Right cardiac atrium (tissue), 5 donors: Measurements from ENCODE around the gene CMIP. TPM values are rescaled to one million over a fixed set of nuclear protein-coding genes. Genes with fewer than 3 reads are reported as not detected.
A peak's percentile ranks its signal among the peaks of the same experiment; 100 is the strongest.

Experiments used
- ATAC-seq, 2 donors: fragments of 200-7000 bp; cut with Tn5 transposase; one replicate each; pipeline versions ENCODE4 v1.8.0 to v1.9.1; 2020; ENCODE audit warnings: moderate library complexity in 2 of 2, mild to moderate bottlenecking in 1 of 2
- DNase-seq, 3 donors: peaks; one replicate each; pipeline ENCODE4 v3.0.0-alpha.2; 2020
- H3K27ac ChIP-seq: one replicate; pipeline ENCODE4 v1.5.1; 2013; ENCODE audit warnings: mild to moderate bottlenecking, low read length, control low read depth, moderate library complexity
- H3K27me3 ChIP-seq: one replicate; pipeline ENCODE4 v1.6.1; 2013; ENCODE audit not compliant: control insufficient read depth, insufficient read depth
- H3K4me1 ChIP-seq: one replicate; pipeline ENCODE4 v1.6.1; 2013; ENCODE audit warnings: low read length; ENCODE audit not compliant: control insufficient read depth, insufficient read depth
- H3K4me3 ChIP-seq: one replicate; pipeline ENCODE4 v1.5.1; 2013; ENCODE audit warnings: low read length, control low read depth
- H3K9me3 ChIP-seq: one replicate; pipeline ENCODE4 v1.6.1; 2013; ENCODE audit warnings: low read length; ENCODE audit not compliant: control insufficient read depth
- WGBS: extraction: QIAGEN DNeasy Blood & Tissue Kit; methylation state at CpG from one replicate; pipeline ENCODE4 v1.1.7; 2013; 5-methylcytosine and 5-hydroxymethylcytosine counted together
- intact Hi-C, 4 donors: fragments of 100-400 bp; cut with DNase I; formaldehyde crosslinking; loops; one replicate each; pipeline versions ENCODE4 v1.11.0 to v1.14.0; 2022 to 2023
- polyA plus RNA-seq: library from polyadenylated mRNA; stranded (reverse); fragments of 200-250 nt; gene quantifications from one replicate; pipeline ENCODE4 v1.2.3, GENCODE V29; 2013
- total RNA-seq, 4 donors: library from RNA; stranded (reverse); fragmentation: NEBNext Ultra II Directional; extraction: Animal tissue kit (Norgen Biotek cat#: 25700); gene quantifications; one replicate each; pipeline ENCODE4 v1.2.1, GENCODE V29; 2021
- donor health status: healthy with polysubstance abuse.
- donor health status: DM: no; HTN: yes; CAD: no.
- donor health status: DM: no; HTN: no; CAD: no.
- donor health status: DM: no; HTN: yes; CAD: no; lungs with severe emphysema.
- donor health status: DM: yes; HTN: yes; CAD: no.

CMIP gene
- total and polyA plus RNA-seq, 5 donors, result 9.0 to 29.0 (median 19.2) TPM

DNA sequence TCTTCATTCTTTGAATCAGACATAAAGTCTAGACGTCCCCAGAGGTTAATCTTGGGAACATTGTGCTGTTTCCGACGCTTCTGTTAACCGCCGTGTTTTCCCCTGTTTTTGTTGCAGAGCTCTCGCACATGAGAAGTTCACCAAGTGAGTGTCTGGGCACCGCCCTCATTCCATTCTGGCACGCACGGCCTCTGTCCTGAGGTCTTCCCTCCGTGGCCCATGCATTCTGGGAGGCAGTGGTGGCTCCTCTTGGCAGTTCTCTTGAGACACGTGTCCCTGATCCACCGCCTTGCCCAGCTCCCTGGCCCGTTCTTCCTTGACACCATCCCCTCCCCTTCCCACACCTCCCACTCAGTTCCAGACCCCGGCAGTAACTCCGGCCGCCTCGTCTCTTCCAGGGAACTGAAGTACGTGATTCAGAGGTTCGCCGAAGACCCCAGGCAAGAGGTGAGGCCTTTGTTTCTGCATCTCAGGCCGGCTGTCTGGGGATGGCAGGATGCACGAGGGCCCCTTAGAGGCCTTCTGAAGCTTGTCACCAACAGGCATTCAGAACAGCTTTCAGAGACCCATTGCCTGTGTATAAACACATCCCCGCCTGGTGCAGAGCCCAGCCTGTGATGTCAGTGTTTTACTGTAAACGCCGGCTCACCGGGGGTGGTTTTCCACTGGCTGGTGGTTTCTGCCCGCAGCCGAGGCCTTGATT is 248.6 kb downstream of the CMIP start:
- Histone ChIP-seq H3K27me3 (no peaks in the 10 kb centered on the region), H3K27ac (no peak overlapping the region), H3K9me3 (no peaks in the 10 kb centered on the region), H3K4me3 (no peak overlapping the region), H3K4me1 (peaks cover 3% of the 10 kb centered on the region)
- 74% methylated on average over 28 of the region's 28 CpGs for WGBS
- ATAC-seq, result peak in 1 of 2 donors; percentile 43
- intact Hi-C loops, result no loop called here
- DNase-seq, result peak in 2 of 3 donors; percentile 44 to 64

- peaks cover 3% of the 10 kb centered on the region for H3K4me1 ChIP-seq
- H3K4me3 ChIP-seq, result no peak overlapping the region
- H3K9me3 ChIP-seq, result no peaks in the 10 kb centered on the region
- no peak overlapping the region for H3K27ac ChIP-seq
- peak in 1 of 3 donors; percentile 33 for DNase-seq
- ATAC-seq, result no peak
- no peaks in the 10 kb centered on the region for H3K27me3 ChIP-seq
- WGBS, result 90% methylated on average over 9 of the region's 9 CpGs
- intact Hi-C loops, result no loop called here
Measured at GRCh38 chr16:81693744-81694303, 249.2 kb downstream of the CMIP start.

GRCh38 chr16:81694494-81695280 is 250.1 kb downstream of the CMIP start:
- ATAC-seq (peak in 1 of 2 donors; percentile 60), DNase-seq (peak in 1 of 3 donors; percentile 62)
- intact Hi-C loops, result no loop called here
- H3K9me3 ChIP-seq, result no peaks in the 10 kb centered on the region
- WGBS, result 68% methylated on average over 14 of the region's 14 CpGs
- no peak overlapping the region for H3K27ac ChIP-seq
- peaks cover 3% of the 10 kb centered on the region for H3K4me1 ChIP-seq
- H3K4me3 ChIP-seq, result no peak overlapping the region
- H3K27me3 ChIP-seq, result no peaks in the 10 kb centered on the region

DNA sequence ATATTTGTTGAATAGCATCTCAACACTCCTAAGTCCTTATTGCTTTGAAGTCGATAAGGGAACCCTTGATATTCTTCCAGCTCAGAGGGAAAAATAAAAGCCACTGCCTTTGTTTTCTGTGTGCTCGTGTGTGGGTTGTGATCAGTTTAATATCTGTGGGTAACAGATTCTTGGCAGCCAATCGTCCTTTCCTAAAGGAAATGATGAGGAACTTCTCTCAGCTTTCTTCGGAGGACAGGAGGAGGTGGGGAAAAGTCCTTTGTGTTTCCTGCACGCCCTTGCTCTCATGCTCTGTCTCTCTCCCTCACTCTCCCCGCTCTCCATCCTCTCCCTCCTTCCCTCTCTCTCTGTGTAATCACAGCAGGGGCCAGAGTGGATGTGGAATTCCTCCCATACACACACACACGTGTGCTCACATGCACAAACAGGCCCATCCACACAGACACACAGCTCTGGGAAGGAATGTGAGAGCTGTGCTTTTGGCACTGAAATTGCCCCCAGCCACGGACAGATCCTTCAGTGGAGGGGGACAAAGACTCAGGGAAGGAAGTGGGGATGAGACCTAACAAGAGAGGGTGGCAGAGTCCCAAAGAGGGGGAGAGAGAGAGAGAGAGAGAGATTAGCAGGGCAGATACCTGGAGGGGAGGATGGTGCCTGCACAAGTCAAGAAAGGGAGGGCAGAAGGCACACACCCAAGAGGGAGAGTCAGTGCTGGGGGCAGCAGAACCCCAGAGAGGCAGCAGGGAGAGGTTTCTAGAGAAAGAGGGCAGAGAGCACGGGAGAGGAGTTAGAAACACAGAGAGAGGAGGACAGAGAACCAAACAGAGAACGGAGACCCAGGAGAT is 250.9 kb downstream of the CMIP start:
- Histone ChIP-seq H3K4me1 (peaks cover 3% of the 10 kb centered on the region), H3K9me3 (no peaks in the 10 kb centered on the region), H3K27ac (peak overlapping the region; percentile 6), H3K4me3 (no peak overlapping the region), H3K27me3 (no peaks in the 10 kb centered on the region)
- 52% methylated on average over 10 of the region's 10 CpGs for WGBS
- intact Hi-C loops, result no loop called here
- ATAC-seq (peak in 1 of 2 donors; percentile 51), DNase-seq (peak in 1 of 3 donors; percentile 13)

DNA sequence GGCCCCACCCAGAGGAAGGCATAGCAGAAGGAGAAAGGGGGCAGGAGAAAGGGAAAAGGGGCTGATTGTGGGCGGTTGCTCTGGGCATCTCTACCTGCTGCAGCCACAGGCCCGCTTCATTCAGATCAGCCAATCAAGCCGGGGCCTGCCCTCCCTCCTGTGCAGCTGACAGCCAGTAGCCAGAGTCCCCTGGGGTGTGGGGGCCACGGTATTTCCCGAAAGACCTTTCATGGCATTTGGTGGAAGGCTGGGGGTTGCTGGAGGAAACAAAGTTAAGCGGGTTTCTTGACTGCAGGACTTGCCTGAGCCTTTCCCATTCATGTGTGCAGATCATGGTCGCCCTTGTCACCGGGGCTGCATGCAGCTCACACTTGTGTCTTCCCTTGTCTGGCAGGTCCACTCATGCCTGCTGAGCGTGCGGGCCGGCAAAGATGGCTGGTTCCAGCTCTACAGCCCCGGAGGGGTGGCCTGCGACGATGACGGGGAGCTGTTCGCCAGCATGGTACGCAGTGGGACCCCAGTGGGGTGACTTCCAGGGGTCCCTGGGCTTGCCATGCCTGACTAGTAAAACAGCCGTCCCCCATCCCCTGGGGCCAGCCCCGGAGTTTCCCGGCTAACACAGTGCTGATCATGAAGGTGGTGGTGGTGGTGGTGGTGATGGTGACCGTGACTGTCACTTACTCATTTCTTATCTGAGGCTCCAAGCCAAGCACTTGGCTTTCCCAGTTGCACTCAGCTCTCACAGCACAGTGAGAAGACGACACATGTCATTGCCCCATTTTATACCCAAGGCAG is 251.8 kb downstream of the CMIP start:
- H3K9me3 ChIP-seq, result no peaks in the 10 kb centered on the region
- no peak overlapping the region for H3K4me3 ChIP-seq
- ATAC-seq (peak in 1 of 2 donors; percentile 29), DNase-seq (peak in 1 of 3 donors; percentile 34)
- H3K4me1 ChIP-seq, result peaks cover 3% of the 10 kb centered on the region
- intact Hi-C loops, result no loop called here
- H3K27me3 ChIP-seq, result no peaks in the 10 kb centered on the region
- WGBS, result 82% methylated on average over 22 of the region's 22 CpGs
- H3K27ac ChIP-seq, result no peak overlapping the region

- peaks cover 3% of the 10 kb centered on the region for H3K4me1 ChIP-seq
- H3K27me3 ChIP-seq, result no peaks in the 10 kb centered on the region
- 77% methylated on average over 16 of the region's 16 CpGs for WGBS
- DNase-seq, result peak; percentile 48 to 84 (median 78)
- H3K9me3 ChIP-seq, result no peaks in the 10 kb centered on the region
- ATAC-seq, result no peak
- H3K4me3 ChIP-seq, result no peak overlapping the region
- intact Hi-C loops, result no loop called here
- H3K27ac ChIP-seq, result no peak overlapping the region
Measured at GRCh38 chr16:81696961-81697615, 252.5 kb downstream of the CMIP start.

GRCh38 chr16:81697616-81698309 is 253.2 kb downstream of the CMIP start:
- peak in 2 of 3 donors; percentile 55 to 81 for DNase-seq
- peaks cover 3% of the 10 kb centered on the region for H3K4me1 ChIP-seq
- WGBS, result 73% methylated on average over 36 of the region's 36 CpGs
- H3K9me3 ChIP-seq, result no peaks in the 10 kb centered on the region
- H3K4me3 ChIP-seq, result no peak overlapping the region
- intact Hi-C loops, result no loop called here
- ATAC-seq, result peak; percentile 17 to 50
- no peaks in the 10 kb centered on the region for H3K27me3 ChIP-seq
- H3K27ac ChIP-seq, result peak overlapping the region; percentile 23

GRCh38 chr16:81698310-81698641 is 253.7 kb downstream of the CMIP start:
- Histone ChIP-seq H3K4me1 (peaks cover 3% of the 10 kb centered on the region), H3K4me3 (no peak overlapping the region), H3K27me3 (no peaks in the 10 kb centered on the region), H3K27ac (peak overlapping the region; percentile 21), H3K9me3 (no peaks in the 10 kb centered on the region)
- ATAC-seq, result peak; percentile 17 to 30
- WGBS, result 61% methylated on average over 11 of the region's 11 CpGs
- intact Hi-C loops, result no loop called here
- peak in 1 of 3 donors; percentile 56 for DNase-seq

DNA sequence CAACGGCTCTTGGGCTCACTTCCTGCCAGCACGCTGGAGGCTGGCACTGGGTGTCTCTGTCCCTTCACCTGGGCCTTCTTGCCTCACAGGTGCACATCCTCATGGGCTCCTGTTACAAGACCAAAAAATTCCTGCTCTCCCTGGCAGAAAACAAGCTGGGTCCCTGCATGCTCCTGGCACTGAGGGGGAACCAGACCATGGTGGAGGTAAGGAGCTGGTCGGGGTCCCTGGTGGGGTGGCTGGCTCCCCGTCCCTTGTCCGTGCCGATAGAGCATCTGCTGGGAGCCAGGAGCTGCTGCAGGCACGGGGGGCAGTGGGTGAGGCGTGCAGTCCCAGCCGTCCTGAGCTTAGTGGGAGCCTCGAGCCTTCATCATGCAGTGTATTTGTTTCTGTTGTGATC is 255.0 kb downstream of the CMIP start:
- 95% methylated on average over 10 of the region's 10 CpGs for WGBS
- Histone ChIP-seq H3K27ac (no peak overlapping the region), H3K4me3 (no peak overlapping the region), H3K4me1 (peaks cover 3% of the 10 kb centered on the region), H3K9me3 (no peaks in the 10 kb centered on the region), H3K27me3 (no peaks in the 10 kb centered on the region)
- intact Hi-C loops, result no loop called here
- ATAC-seq (no peak), DNase-seq (peak in 1 of 3 donors; percentile 23)
